HG02885 (cell line): ENCODE data around the gene IGFBPL1.

Experiments
- ATAC-seq: cut with Tn5 transposase; IDR thresholded peaks from one replicate; pipeline ENCODE4 v1.9.1; 2021; ENCODE audit warnings: mild to moderate bottlenecking; ENCODE audit not compliant: unreplicated experiment, poor library complexity

IGFBPL1 gene

DNA sequence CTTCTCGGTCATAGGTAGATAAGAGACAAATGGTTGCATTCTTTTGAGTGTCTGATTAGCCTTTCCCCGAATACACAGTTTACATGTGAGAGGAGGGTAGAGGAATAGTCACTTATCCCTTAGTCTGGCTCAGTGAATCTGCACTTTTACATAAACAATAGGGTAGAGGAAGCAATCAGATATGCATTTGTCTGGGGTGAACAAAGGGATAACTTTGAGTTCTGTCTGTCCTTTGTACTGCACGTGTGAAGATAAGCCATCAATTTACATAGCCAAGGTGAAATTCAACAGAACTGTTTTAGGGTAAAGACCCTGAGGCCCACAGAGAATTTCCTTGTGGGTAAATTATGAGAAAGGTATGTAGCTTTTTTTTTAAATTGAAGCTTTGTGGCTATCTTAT lies 10.1 kb upstream of the IGFBPL1 start:
- ATAC-seq, result no peak

DNA sequence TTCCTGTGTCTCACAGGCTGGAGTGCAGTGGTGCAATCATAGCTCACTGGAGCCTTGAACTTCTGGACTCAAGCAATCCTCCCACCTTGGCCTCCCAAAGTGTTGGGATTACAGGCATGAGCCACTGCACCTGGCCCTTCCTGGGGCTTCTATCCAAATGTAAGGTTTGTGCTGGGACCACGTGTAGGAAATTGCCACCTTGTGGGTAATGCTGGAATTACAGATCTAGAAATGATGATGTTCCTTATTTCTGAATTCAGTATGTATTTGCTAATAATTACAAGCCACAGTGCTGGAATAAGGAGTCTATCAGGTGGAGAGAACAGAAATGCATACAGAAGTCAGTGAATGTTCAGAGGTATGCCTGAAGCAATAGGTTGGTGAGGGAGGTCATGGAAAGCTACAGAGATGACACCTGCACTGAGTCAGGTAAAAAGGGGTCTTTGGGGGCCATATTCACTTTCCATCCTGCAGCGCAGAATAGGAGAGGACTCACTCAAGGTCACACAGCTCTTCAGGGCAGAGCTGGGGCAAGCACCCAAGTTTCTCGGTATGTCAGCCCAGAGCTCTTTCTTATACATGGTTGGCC lies 8.8 kb upstream of the IGFBPL1 start:
- no peak for ATAC-seq

GRCh38 chr9:38431116-38431515 lies 6.9 kb upstream of the IGFBPL1 start:
- no peak for ATAC-seq

DNA sequence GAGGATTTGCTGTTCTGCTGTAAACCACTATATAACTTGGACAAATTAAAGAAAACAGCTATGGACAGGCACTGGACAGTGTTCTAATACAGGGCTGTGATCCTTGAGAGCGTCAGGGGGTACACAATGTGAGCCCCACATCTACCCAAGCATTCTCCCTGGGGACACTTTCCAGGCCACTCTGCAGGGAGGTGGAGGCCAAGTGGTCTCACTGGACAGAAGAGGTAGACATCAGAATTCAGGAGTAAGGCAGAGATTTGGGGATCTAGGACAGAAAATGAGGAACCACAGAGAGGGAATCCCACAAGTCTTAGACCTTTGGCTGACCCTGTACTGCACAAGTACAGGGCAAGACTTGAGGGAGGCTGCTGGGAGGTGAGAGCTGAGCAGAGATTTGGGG lies 3.8 kb upstream of the IGFBPL1 start:
- no peak for ATAC-seq

GRCh38 chr9:38424918-38425317 lies 664 bp upstream of the IGFBPL1 start:
- no peak for ATAC-seq

DNA sequence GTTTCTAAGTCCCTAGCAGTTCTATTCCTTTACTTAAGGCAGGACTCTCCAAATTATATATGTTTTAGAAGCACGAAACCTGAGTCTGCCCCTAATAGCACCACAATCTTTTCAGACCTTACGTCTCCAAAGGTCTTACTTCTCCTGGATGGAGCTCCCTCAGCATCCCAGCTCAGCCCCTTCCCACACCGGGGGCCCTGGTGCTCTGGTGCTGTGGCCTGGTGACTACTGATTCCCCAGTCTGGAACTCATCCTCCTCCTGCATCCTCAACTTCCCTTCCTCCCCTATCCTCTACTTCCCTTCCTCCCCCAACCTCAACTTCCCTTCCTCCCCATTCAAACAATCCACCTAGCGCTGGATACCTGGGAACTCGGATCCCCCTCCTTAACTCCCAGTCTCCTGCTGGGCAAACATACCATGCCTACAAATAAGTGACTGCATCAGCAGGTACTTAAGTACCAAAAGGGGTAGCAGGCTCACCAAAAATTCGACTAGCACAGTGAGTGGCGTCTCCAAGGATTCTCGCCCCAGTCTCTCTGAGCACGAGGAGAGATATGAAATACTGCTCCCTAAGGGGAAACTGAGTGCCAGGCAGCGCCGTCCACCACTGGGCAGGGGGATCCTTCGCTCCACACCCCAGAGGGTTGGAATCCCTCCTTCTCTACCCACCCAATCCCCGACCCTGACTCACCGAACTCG lies 831 bp downstream of the IGFBPL1 start:
- ATAC-seq, result no peak

DNA sequence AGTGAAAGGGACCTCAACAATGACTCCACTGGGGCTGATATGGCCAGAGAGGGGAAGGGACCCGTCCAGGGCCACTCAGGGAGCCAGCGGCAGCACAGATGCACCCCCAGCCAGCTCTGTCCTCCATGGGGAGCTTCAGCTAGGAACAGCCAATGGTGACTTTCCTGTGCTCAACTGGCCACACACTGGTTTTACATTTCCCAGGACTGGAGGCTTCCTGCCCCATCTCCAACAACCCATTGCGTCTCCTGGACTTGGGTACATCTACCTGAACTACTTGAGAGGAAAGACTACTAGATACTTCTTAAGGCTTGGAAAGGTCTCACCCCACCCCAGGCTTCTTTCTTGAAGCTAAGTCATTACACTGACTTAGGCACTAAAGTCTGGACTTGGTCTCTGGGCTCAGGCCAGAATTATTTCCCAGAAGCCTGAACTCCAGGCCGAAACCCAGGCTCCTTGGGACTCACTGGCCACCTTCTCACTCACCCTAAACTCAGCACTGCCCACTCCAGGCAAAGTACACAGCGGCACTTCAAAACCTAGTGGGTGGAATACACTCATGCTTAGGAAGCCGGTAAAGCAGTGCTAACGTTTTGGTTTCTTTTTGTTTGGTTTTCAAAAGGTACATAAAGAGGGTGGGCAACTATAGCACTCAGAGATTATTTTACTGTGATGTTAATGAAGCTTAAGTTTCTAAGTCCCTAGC lies 1.5 kb downstream of the IGFBPL1 start:
- no peak for ATAC-seq

DNA sequence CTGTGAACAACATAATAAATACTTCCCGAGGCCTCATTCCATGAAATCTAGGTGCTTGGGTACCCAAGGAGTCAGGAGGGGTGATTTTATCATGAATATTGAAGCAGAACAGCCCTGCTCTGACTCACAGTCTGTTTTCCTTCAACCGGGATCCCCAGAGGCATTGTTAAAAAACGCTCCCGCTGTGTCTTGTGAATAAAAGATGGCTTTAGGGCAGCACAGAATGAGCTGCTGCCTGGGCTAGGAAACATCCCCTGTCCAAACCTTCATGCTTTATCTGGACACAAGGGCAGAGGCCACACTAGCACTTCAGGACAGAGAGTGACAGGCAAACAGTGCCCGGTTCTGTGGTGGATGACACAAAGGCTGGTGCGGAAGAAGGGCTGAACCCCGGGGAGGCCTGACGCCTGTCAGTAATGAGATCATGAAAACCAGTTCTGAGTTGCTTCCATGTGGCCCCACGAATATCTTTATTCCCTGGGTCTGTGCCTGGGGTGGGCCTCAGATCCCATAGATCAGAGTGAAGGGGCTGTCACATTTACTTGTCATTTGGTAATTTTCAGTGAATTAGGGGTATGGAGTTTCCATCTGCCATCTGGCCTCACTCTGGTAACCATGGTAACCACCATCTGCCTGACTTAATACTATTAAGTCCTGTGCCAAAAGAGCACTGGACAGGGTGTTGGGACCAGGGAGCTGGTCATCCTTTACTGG lies 2.6 kb downstream of the IGFBPL1 start:
- ATAC-seq, result no peak

GRCh38 chr9:38419181-38419580 lies 5.1 kb downstream of the IGFBPL1 start:
- ATAC-seq, result no peak

DNA sequence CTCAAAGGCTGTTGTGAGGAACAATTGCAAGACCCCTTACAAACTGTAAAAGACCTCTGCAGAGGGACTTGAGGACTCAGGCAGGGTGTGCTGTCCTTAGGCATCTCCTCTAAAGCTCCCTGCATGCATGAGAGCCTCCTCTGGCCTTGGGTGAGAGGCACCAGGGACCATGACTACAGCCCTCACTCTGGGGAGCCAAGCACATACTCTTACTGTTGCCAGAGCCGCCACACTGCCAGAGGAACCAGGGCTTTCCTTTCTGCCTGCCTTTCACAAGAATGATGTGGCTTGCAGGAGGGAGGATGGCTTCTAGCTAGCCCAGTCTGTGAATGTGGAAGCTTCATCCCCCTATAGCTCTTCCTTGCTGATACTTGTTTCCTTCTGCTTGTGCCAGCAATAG lies 5.9 kb downstream of the IGFBPL1 start:
- ATAC-seq, result no peak

DNA sequence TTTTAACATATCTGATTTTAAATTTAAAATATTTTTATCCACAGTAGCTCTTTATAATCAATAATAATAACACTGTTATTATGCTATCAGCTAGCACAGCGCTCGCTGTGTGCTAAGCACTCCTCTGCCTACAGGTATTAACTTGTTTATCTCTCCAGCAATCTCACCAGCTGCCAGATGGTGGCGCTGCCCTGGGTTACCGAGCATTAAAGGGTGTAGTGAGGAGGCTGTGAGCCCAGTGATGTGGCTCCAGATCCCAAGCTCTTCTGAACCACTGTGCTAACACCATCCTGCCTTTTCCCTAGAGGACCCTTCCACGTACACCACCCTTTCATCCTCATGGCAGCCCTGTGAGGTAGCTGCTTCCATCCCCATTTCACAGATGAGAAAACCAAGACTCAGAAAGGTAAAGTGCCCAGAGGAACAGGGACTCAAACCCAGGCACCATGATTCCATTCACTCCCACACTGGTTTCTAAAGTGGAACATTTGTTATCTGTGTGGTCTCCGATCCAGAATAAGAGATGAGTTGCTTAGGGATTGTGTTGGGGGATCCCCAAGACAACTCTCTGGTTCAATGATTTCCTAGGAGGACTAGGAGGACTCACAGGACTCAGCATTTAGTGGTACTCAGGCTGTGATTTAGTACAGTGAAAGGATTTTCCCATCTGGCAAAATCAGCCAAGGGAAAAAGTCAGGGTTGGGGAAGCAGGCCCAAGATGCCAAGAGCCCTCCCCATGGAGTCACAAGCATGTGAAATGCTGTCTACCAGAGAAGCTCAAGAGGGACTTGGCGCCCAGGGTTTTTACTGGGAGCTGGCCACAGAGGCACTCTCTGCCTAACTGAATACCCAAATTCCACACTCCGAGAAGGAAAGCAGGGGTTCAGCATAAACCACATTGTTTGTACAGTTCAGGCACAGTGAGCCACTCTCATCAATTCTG lies 7.0 kb downstream of the IGFBPL1 start:
- ATAC-seq, result no peak

GRCh38 chr9:38416461-38416860 lies 7.8 kb downstream of the IGFBPL1 start:
- ATAC-seq, result no peak

DNA sequence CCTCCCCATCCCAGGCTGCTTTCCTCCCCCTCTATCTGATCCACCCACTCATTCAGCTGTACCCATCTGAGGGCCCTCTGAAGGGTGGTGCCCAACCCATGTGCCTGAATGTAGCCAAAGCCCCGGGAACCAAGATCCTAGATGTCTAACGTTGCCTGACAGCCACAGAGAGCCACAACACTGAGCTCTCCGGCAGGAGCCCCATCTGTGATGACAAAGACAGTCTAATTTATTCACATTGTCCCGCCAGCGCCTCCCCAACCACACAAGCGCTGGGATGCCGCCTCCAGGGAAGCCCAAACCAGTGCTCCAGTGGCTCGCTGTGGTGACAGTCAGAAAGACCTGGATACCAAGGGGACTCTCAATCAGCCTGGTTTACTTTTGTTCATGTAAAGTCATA lies 8.4 kb downstream of the IGFBPL1 start:
- ATAC-seq, result no peak

DNA sequence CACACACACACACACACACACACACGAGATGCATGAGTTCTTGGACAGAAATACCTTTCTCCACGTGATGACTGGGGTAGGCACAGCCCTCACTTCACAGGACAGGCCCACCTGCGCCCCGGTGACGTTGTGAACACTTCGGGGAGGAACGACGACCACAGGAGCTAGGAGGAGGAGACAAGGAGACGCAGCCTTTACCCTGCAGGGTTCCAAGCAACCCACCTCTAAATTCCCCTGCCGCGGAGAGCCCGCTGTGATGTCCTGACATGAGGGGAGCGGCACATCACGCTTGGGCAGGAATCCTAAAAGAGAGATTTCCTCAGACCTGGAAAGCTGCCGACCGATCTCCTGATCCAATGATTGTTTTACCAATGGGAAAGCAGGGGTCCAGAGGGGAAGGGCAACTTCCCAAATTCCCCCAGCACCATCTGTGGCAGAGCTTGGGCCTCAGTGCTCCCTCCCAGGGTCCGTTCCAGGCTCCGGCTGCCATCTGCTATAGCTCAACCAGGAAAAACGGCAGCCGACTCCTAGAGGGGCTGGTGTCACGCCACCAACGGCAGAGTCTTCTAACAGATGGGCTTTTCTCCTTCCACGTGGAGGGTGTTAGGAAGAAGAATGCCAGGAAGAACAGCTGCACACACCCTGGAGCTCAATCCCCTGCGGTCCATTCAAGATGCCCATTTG lies 10.1 kb downstream of the IGFBPL1 start:
- no peak for ATAC-seq

DNA sequence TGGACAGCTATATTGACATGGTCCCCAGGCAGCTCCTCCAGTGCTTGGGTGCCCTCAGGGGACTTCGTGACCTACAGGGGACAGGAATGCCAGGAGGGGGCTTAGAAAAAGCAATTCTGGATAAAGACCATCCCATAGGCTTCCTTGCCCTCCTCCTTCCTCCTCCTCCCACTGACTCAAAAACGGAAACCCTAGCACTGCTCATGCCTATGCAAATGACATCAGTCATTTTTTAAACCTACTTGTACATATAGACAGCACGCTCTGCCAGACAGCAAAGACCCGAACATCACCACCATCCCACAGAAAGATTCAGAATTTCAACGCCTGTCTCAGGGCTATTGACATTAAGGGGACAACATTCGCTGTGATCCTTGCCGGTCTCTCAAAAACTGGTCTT lies 11.0 kb downstream of the IGFBPL1 start:
- peak; percentile 39 for ATAC-seq

DNA sequence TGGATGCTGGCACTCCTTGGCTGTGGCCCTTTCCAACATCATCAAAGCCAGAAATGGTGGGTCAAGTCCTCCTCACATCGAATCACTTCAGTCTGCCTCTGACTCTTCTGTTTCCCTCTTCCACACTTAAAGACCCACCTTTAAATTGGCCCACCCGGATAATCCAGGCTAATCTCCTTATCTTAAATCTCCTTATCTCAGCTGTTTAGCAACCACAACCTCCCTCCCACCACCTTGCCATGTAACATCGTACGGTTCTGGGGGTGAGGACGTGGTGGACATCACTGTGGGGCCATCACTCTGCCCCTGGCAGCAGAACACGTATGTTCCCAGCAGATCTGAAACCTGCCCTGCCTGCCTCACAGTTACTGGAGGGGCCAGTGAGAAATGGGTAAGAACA lies 11.5 kb downstream of the IGFBPL1 start:
- ATAC-seq, result no peak

GRCh38 chr9:38408719-38409118 lies 15.5 kb downstream of the IGFBPL1 start:
- ATAC-seq, result peak; percentile 63

- no peak for ATAC-seq
Observed at GRCh38 chr9:38406476-38407186, 17.6 kb downstream of the IGFBPL1 start.

GRCh38 chr9:38405785-38406184 lies 18.5 kb downstream of the IGFBPL1 start:
- ATAC-seq, result no peak
